Measurements from ENCODE around the gene SFMBT1.
A peak's percentile ranks its signal among the peaks of the same experiment; 100 is the strongest.
"Not testable (repeated sequence)": the region's sequence is repeated elsewhere in the genome, so short reads cannot be mapped to it uniquely, and the experiment has no call there.

The SFMBT1 gene

GRCh38 chr3:53073553-53074365, 27.9 kb upstream of the SFMBT1 start:
- DNase-seq (ENCODE audit: extremely low read depth in 1 of 2, low read depth in 1 of 2) = no peak

GRCh38 chr3:53072653-53073552, 27.0 kb upstream of the SFMBT1 start:
- peak; percentile 64 to 78 for DNase-seq (ENCODE audit: extremely low read depth in 1 of 2, low read depth in 1 of 2)

DNA sequence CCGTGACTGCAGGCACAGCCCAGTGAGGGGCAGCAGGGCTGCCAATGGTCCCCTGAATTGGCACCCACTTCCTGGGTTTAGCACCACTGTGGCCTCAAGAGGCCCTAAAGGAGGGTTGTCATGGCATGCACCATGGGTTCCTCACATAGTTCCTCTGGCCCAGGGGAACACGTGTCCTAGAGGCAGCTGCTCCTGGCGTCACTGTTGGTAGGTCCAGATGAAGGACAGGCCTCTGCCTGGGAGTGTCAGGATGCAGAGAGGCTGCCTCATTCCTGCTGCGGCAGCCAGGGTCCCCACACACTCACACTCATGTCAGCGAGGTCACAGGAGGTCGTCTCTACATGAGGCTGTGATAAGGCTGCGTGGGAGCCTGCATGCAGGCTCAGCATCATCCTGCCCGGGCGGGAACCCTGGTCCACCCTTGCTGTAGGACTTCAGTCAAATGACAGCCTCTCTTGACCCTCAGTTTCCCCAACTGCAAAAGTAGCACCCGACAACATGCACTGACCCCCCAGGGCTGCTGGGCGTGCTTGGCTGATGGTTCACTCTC, 26.1 kb upstream of the SFMBT1 start:
- DNase-seq (ENCODE audit: extremely low read depth in 1 of 2, low read depth in 1 of 2) = no peak

DNA sequence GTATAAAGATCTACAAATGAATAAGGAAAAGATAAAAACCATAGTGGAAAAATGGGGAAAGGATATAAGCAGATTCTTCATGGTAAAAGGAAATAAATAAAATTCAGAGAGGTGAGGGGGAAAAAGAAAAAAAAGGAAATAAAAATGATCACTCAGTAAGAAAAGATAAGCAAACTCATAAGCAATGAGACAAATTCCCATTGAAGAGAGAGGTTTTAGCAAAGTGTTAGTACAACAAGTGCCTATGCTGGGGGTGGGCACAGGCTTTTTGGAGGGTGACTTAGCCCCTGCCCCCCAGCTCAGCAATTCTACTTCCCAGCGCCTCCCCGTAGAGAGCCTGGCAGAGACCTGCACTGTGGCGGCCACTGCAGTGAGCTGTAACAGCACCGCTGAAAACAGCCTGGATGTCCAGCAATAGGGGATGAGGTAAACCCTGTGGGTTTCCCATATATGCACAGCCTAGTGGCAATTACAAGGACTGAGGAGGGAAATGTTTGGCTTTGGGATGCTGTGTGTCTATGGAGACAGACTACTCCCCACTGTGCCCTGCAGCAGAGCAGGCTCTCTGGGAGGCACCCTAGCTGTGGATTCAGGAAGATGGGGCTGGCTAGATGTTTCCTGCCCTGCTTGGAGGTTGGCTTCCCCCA, 23.7 kb upstream of the SFMBT1 start:
- DNase-seq (ENCODE audit: extremely low read depth in 1 of 2, low read depth in 1 of 2) = no peak

GRCh38 chr3:53068176-53068575, 22.3 kb upstream of the SFMBT1 start:
- DNase-seq (ENCODE audit: extremely low read depth in 1 of 2, low read depth in 1 of 2) = no peak

GRCh38 chr3:53067567-53067966, 21.7 kb upstream of the SFMBT1 start:
- DNase-seq (ENCODE audit: extremely low read depth in 1 of 2, low read depth in 1 of 2) = no peak

GRCh38 chr3:53065841-53066480, 20.1 kb upstream of the SFMBT1 start:
- no peak for DNase-seq (ENCODE audit: extremely low read depth in 1 of 2, low read depth in 1 of 2)

- no peak for DNase-seq (ENCODE audit: extremely low read depth in 1 of 2, low read depth in 1 of 2)
Observed at GRCh38 chr3:53062905-53063304, 17.0 kb upstream of the SFMBT1 start.

GRCh38 chr3:53056442-53056841, 10.6 kb upstream of the SFMBT1 start:
- DNase-seq (ENCODE audit: extremely low read depth in 1 of 2, low read depth in 1 of 2) = no peak

DNA sequence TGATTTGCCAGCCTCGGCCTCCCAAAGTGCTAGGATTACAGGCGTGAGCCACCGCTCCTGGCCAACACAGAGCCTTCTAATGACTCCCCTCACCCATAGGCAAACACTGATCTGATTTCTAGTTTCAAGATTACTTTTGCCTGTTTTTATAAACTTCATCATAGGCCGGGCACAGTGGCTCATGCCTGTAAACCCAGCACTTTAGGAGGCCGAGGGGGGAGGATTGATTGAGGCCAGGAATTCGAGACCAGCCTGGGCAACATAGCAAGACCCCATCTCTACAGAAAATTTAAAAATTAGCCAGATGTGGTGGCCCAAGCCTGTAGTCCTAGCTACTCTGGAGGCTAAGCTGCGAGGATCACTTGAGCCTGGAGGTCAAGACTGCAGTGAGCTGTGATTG, 8.4 kb upstream of the SFMBT1 start:
- DNase-seq (ENCODE audit: extremely low read depth in 1 of 2, low read depth in 1 of 2) = not testable (repeated sequence)

DNA sequence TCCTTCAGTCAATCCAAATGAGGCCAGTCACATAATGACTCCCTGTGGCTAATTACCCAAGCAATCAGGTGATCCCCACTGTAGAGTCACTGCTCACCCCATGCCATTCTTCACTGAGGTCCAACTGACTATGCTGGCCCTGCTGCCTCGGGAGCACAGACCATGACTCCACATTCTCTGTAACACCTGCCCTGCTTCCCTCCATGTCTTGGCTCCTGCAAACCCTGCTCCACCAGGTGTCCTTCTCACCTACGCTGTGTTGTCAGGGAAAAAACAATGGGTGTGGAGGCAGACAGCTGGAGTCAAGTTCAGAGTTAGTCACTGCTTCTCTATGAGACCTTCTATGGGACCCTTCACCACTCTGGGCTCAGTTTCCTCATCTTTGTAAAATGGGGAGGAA, 6.1 kb upstream of the SFMBT1 start:
- no peak for DNase-seq (ENCODE audit: extremely low read depth in 1 of 2, low read depth in 1 of 2)

DNA sequence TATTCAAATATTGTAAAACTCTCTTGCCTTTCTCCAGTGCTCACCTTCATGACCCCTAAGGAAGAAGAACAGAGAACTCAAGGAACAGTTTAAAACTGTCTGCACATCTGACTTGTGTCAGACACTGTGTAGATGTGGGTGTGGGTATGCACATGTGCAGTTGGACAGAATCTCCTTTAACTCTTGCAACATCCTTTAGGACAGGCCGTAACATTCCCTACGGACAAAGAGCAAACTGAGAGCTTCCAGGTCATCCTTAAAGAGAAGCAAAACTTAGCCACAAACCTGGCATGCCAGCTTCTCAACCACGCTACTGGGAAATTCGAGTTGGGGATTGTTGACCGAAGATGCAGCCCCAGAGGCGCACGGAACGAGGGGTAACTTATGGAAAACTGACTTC, 4.1 kb upstream of the SFMBT1 start:
- no peak for DNase-seq (ENCODE audit: extremely low read depth in 1 of 2, low read depth in 1 of 2)

DNA sequence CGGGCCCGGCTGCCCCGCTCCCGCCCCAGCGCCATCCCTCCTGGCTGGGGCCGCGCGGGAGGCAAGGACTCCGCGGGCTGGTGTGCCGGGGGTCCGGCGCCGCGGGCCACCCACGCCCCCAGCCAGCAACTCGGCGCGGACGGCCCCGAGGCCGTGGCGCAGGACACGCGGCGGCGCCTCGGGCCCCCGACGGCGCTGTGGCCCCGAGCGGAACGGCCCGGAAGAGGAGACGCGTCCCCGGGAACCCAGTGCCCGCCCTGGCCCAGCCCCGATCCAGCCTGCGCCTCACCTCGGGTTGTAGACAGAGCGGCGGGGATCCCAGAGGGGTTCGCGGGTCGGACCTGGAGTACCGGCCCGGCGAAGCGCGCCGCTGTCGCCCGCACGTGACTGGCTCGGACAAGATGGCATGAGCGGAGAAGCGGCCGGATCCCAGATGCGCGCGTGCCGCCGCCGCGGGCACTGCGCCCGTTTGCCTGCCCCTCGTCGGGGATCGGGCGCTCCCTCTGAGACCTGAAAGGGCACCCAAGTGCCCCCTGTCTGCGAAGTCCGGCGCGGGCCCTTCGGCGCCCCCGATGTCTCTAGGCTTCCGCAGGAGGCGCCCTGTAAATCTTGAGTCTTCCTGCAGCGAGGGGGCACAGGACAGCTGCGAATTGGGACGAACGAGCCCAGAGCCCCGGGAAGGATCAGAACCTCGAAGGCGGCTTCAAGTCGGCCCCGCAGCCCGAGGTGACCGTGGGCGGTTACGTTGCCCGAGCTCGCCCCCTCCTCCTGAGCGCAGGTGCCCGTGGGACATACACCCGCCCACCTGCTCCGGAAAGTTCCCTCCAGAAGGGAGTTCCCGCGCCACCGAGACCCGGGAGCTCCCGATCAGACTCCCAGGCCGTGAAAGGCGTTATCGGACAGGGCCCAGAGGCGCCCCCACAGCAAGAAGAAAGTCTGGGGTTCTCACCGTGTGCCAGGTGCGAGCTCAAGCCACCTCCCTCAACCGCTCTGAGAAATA, 598 bp upstream of the SFMBT1 start:
- peak; percentile 42 to 53 for DNase-seq (ENCODE audit: extremely low read depth in 1 of 2, low read depth in 1 of 2)

DNA sequence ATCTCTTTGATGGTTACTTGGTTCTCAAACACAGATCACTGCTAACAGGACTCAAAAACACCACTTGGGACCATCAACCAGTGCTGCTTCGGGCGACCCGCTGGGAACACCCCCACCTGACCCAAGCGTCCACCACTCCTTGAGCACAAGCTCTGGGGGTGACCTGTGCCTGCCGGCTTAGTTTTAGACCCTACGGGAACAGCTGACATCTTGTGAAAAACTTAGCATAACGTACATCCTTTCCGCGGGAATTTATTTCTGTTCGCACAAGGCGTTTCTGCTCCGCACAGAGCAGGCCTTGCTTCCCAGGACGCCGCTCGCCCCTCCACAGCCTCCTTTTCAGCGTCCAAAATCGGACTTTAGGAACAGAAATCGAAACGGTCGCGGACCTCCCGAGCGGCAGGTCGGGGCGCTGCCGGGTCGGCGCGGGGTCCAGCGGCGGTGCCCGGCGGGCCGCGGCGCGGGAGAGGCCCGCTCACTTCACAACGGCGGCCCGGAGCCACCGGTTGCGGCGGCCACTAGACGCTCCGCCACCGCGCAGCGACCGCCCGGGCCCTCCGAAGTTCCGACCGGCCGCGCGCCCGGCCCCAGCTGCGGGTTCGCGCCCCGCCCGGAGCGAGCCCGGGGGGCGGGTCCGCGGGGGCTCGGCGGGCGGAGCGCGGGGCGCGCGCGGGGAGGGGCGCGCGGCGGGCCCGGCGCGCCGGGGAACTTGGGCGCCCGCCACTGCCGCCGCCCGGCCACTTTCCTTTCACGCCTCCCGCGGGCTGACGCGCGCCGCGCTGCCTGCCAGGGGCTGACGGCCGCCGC, 959 bp downstream of the SFMBT1 start:
- DNase-seq (ENCODE audit: extremely low read depth in 1 of 2, low read depth in 1 of 2) = peak; percentile 25 to 44

- no peak for DNase-seq (ENCODE audit: extremely low read depth in 1 of 2, low read depth in 1 of 2)
Observed at GRCh38 chr3:53044371-53044710, 1.5 kb downstream of the SFMBT1 start.

GRCh38 chr3:53043738-53044137, 2.1 kb downstream of the SFMBT1 start:
- DNase-seq (ENCODE audit: extremely low read depth in 1 of 2, low read depth in 1 of 2) = no peak

- no peak for DNase-seq (ENCODE audit: extremely low read depth in 1 of 2, low read depth in 1 of 2)
Observed at GRCh38 chr3:53042651-53043050, 3.2 kb downstream of the SFMBT1 start.

- DNase-seq (ENCODE audit: extremely low read depth in 1 of 2, low read depth in 1 of 2) = no peak
Observed at GRCh38 chr3:53040351-53040820, 5.5 kb downstream of the SFMBT1 start.

- DNase-seq (ENCODE audit: extremely low read depth in 1 of 2, low read depth in 1 of 2) = no peak
Observed at GRCh38 chr3:53039376-53039752, 6.5 kb downstream of the SFMBT1 start.

All from activated CD8-positive, alpha-beta memory T cell treated with anti-CD3 and anti-CD28 coated beads for 1 hour (primary cell).